OCI-LY3 (cell line): Measurements from ENCODE around the gene DENND1C.

Experiments used
- EZH2phosphoT487 ChIP-seq: fragments of 200-600 bp; shearing (Covaris generic); IDR thresholded peaks from 2 replicates; pipeline ENCODE4 v1.6.1; 2018; ENCODE audit warnings: antibody characterized with exemption, mixed run types, low read depth
- TF ChIP-seq, protein P1 (sequence below): fragments of 200-600, 300-600 bp; sonication (generic); IDR thresholded peaks from 2 replicates; pipeline ENCODE4 v1.5.1; 2014; ENCODE audit warnings: antibody characterized with exemption, low read length, low read depth

GRCh38 chr19:6465663-6466062 lies 15.9 kb downstream of the DENND1C start:
- TF ChIP-seq, protein P1, sequence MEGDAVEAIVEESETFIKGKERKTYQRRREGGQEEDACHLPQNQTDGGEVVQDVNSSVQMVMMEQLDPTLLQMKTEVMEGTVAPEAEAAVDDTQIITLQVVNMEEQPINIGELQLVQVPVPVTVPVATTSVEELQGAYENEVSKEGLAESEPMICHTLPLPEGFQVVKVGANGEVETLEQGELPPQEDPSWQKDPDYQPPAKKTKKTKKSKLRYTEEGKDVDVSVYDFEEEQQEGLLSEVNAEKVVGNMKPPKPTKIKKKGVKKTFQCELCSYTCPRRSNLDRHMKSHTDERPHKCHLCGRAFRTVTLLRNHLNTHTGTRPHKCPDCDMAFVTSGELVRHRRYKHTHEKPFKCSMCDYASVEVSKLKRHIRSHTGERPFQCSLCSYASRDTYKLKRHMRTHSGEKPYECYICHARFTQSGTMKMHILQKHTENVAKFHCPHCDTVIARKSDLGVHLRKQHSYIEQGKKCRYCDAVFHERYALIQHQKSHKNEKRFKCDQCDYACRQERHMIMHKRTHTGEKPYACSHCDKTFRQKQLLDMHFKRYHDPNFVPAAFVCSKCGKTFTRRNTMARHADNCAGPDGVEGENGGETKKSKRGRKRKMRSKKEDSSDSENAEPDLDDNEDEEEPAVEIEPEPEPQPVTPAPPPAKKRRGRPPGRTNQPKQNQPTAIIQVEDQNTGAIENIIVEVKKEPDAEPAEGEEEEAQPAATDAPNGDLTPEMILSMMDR, result no peak
- no peak for TF ChIP-seq EZH2phosphoT487
